Calu3 (cell line): ENCODE data around the gene NEK11. TPM values are rescaled to one million over a fixed set of nuclear protein-coding genes. Genes with fewer than 3 reads are reported as not detected.

ENCODE experiments used
- BruUV-seq: library from RNA; stranded (reverse); fragments of 400-500 nt; replicated peaks from 2 replicates; lab custom pipeline; 2021; lab: Mats Ljungman, UMichigan
- CTCF ChIA-PET: fragments of 300-600 bp; sonication (Branson Sonifier 250); formaldehyde crosslinking; loops from one replicate; lab custom pipeline; 2022; ENCODE audit warnings: antibody characterized with exemption; lab: Charles Lee
- DNase-seq: peaks from one replicate; pipeline ENCODE4 v3.0.0; 2022
- H3K27ac Mint-ChIP-seq: one replicate; pipeline ENCODE4 v1.8.0; 2022; ENCODE audit warnings: mixed read lengths; ENCODE audit not compliant: unreplicated experiment
- H3K27me3 Mint-ChIP-seq: one replicate; pipeline ENCODE4 v1.8.0; 2022; ENCODE audit warnings: mixed read lengths; ENCODE audit not compliant: unreplicated experiment
- H3K36me3 Mint-ChIP-seq: one replicate; pipeline ENCODE4 v1.8.0; 2022; ENCODE audit warnings: mild to moderate bottlenecking, moderate library complexity, mixed read lengths; ENCODE audit not compliant: insufficient read depth, unreplicated experiment
- H3K4me1 Mint-ChIP-seq: one replicate; pipeline ENCODE4 v1.8.0; 2022; ENCODE audit warnings: mild to moderate bottlenecking, low read depth, mixed read lengths; ENCODE audit not compliant: unreplicated experiment
- H3K4me3 Mint-ChIP-seq: one replicate; pipeline ENCODE4 v1.8.0; 2022; ENCODE audit warnings: mild to moderate bottlenecking, low read depth, moderate library complexity, mixed read lengths; ENCODE audit not compliant: unreplicated experiment
- H3K9me3 Mint-ChIP-seq: one replicate; pipeline ENCODE4 v1.8.0; 2022; ENCODE audit warnings: low read depth, mixed read lengths; ENCODE audit not compliant: unreplicated experiment
- intact Hi-C: fragments of 100-400 bp; cut with micrococcal nuclease; formaldehyde crosslinking; loops from one replicate; pipeline ENCODE4 v1.10.0; 2022; ENCODE audit not compliant: unreplicated experiment
- total RNA-seq: library from RNA; stranded (reverse); gene quantifications from 2 replicates; pipeline ENCODE4 v1.2.3, GENCODE V29; 2022
- TF ChIP-seq, protein P1 (sequence below): fragments of 200-600 bp; IDR thresholded peaks from one replicate; pipeline ENCODE4 v1.8.0; 2022; ENCODE audit warnings: antibody characterized with exemption; ENCODE audit not compliant: unreplicated experiment

The NEK11 gene
- total RNA-seq, 1 experiment from 2014 or later: 23.9 TPM

DNA sequence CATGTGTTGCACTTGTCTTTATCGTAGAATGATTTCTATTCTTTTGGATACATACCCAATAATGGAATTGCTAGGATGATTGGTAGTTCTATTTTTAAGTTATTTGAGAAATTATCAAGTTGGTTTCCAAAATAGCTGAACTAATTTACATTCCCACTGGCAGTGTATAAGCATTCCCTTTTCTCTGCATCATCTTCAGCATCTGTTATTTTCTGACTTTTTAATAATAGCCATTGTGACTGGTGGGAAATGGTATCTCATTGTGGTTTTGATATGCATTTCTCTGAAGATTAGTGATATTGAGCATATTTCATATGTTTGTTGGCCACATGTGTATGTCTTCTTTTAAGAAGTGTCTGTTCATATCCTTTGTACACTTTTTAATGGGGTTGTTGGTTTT lies 273.2 kb downstream of the NEK11 start:
- TF ChIP-seq, protein P1, sequence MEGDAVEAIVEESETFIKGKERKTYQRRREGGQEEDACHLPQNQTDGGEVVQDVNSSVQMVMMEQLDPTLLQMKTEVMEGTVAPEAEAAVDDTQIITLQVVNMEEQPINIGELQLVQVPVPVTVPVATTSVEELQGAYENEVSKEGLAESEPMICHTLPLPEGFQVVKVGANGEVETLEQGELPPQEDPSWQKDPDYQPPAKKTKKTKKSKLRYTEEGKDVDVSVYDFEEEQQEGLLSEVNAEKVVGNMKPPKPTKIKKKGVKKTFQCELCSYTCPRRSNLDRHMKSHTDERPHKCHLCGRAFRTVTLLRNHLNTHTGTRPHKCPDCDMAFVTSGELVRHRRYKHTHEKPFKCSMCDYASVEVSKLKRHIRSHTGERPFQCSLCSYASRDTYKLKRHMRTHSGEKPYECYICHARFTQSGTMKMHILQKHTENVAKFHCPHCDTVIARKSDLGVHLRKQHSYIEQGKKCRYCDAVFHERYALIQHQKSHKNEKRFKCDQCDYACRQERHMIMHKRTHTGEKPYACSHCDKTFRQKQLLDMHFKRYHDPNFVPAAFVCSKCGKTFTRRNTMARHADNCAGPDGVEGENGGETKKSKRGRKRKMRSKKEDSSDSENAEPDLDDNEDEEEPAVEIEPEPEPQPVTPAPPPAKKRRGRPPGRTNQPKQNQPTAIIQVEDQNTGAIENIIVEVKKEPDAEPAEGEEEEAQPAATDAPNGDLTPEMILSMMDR: no peak
- BruUV-seq: no TSS peak
- DNase-seq: no peak
- CTCF ChIA-PET: no interaction called here
- Mint-ChIP-seq H3K36me3 (no peaks in the 10 kb centered on the region), H3K9me3 (peaks cover 2% of the 10 kb centered on the region), H3K4me1 (no peaks in the 10 kb centered on the region), H3K4me3 (no peak overlapping the region), H3K27me3 (no peaks in the 10 kb centered on the region), H3K27ac (no peak overlapping the region)
- intact Hi-C loops: no loop called here

DNA sequence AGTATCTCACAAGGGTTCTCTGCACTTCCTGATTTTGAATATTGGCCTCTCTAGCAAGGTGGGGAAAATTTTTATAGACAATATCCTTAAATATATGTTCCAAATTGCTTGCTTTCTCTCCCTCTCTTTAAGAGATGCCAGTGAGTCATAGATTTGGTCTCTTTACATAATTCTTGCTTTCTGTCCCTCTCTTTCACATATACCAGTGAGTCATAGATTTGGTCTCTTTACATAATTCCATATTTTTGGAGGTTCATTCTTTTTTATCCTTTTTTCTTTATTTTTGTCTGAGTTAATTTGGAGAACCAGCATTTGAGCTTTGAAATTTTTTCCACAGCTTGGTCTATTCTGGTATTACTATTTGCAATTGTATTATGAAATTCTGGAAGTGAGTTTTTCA lies 277.2 kb downstream of the NEK11 start:
- Mint-ChIP-seq H3K9me3 (peaks cover 2% of the 10 kb centered on the region), H3K36me3 (no peaks in the 10 kb centered on the region), H3K4me3 (no peak overlapping the region), H3K4me1 (no peaks in the 10 kb centered on the region), H3K27ac (no peak overlapping the region), H3K27me3 (no peaks in the 10 kb centered on the region)
- TF ChIP-seq, protein P1: no peak
- intact Hi-C loops: no loop called here
- CTCF ChIA-PET: no interaction called here
- no peak for DNase-seq
- no TSS peak for BruUV-seq

DNA sequence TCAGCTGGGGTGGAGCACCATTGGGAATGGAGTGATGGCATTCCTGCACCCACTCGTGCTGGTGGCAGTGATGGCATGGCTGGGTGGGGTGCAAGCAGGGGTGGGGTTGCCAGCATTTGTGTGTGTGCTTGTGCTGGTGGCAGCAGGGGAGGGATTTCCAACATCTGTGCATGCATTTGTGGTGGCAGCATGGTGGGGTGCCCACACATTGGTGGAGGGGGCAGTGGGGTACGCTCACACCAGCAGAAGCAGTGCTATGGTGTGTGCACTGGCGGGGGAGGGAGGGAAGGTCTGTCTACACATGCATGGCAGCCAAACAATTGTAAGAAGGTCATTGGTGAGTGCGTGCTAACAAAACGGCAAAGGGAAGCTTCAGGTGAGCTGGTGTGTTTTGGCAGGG lies 278.2 kb downstream of the NEK11 start:
- Mint-ChIP-seq H3K9me3 (peaks cover 2% of the 10 kb centered on the region), H3K4me3 (no peak overlapping the region), H3K27me3 (no peaks in the 10 kb centered on the region), H3K27ac (no peak overlapping the region), H3K4me1 (no peaks in the 10 kb centered on the region), H3K36me3 (no peaks in the 10 kb centered on the region)
- CTCF ChIA-PET: interaction anchor here (0.7 kb wide), 1 partner anchor 22 kb away, joined by 12 read pairs; no protein-coding TSS in a partner anchor
- intact Hi-C loops: no loop called here
- no peak for DNase-seq
- no TSS peak for BruUV-seq
- TF ChIP-seq, protein P1: no peak

DNA sequence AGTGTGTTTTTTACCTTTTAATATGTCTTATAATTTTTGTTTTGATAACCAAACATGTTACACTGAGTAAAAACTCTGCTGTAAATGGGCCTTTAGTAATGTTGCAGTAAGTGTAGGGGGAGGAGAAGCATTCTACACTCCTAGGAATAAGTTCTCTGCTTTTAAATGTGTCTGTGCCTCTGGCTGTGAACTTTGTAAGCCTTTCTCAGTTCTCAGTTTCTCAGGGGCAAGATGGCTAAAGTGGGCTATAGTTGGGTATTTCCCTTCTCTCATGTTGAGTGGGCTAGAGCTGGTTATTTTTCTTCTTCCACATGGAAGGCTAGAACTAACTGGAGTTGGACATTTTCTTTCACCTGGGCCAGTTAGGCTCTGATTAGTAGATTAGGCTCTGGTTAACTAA lies 279.6 kb downstream of the NEK11 start:
- intact Hi-C loops: no loop called here
- Mint-ChIP-seq H3K27ac (no peak overlapping the region), H3K4me3 (no peak overlapping the region), H3K27me3 (no peaks in the 10 kb centered on the region), H3K9me3 (no peaks in the 10 kb centered on the region), H3K36me3 (no peaks in the 10 kb centered on the region), H3K4me1 (no peaks in the 10 kb centered on the region)
- CTCF ChIA-PET: interaction anchor here (0.6 kb wide), 1 partner anchor 75 kb away, joined by 3 read pairs; no protein-coding TSS in a partner anchor
- no peak for DNase-seq
- TF ChIP-seq, protein P1: no peak
- BruUV-seq: no TSS peak
